ENCODE results near the gene FAM177A1.
A peak's percentile ranks its signal among the peaks of the same experiment; 100 is the strongest.

Gene FAM177A1, protein sequence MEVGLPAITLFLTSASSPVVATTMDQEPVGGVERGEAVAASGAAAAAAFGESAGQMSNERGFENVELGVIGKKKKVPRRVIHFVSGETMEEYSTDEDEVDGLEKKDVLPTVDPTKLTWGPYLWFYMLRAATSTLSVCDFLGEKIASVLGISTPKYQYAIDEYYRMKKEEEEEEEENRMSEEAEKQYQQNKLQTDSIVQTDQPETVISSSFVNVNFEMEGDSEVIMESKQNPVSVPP

DNA sequence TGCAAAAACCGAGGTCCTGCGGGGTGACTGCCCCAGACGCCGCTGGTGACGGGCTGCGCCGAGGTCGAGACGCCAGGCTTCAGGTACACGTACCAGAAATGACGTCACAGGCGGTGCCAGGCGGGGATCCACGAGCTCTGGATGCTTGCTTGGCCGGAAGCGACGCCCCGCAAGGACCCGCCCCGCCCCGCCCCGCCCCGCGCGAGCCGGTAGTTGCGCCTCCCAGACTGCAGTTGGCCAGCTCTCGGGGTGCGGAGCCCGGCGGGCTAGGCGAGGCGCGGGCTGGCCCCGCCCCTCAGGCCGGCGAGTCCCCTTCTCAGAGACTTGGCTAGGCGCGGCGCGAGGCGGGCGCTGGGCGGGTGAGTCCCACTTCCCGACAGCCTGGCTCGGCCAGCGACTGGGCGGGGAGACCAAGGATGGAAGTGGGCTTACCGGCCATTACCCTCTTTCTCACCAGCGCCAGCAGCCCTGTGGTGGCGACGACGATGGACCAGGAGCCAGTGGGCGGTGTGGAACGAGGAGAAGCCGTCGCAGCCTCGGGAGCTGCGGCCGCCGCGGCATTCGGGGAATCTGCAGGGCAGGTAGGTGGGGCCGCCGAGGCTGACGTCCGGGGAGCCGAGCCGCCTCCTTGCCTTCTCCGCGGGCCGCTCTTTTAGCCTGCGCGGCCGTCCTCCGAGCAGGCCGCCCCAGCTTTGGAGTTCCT, at the start of gene FAM177A1:
FAM177A1 (plus strand) TSS at position 225 of the 703 bp plus-strand sequence; CDS start at position 417, 192 bp downstream.
- H3K27me3 ChIP-seq = no peaks in the 10 kb centered on the region
- H3K27ac ChIP-seq = peak within 1 kb of the TSS; percentile 98
- H3K4me1 ChIP-seq (ENCODE audit: control insufficient read depth in 1 of 2, insufficient read depth in 1 of 2, low read depth in 1 of 2, low read length in 1 of 2) = peaks cover 55 to 62% of the 10 kb centered on the region in 2 experiments
- no peaks in the 10 kb centered on the region for H3K9me3 ChIP-seq
- TF ChIP-seq, protein P1, sequence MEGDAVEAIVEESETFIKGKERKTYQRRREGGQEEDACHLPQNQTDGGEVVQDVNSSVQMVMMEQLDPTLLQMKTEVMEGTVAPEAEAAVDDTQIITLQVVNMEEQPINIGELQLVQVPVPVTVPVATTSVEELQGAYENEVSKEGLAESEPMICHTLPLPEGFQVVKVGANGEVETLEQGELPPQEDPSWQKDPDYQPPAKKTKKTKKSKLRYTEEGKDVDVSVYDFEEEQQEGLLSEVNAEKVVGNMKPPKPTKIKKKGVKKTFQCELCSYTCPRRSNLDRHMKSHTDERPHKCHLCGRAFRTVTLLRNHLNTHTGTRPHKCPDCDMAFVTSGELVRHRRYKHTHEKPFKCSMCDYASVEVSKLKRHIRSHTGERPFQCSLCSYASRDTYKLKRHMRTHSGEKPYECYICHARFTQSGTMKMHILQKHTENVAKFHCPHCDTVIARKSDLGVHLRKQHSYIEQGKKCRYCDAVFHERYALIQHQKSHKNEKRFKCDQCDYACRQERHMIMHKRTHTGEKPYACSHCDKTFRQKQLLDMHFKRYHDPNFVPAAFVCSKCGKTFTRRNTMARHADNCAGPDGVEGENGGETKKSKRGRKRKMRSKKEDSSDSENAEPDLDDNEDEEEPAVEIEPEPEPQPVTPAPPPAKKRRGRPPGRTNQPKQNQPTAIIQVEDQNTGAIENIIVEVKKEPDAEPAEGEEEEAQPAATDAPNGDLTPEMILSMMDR (IDR thresholded peaks at IDR 0.05) = peak; percentile 85
- peak within 1 kb of the TSS; percentile 89 to 92 for H3K4me3 ChIP-seq (ENCODE audit: low read depth in 1 of 2, low read length in 1 of 2)
- H3K36me3 ChIP-seq = peaks cover 4% of the 10 kb centered on the region

DNA sequence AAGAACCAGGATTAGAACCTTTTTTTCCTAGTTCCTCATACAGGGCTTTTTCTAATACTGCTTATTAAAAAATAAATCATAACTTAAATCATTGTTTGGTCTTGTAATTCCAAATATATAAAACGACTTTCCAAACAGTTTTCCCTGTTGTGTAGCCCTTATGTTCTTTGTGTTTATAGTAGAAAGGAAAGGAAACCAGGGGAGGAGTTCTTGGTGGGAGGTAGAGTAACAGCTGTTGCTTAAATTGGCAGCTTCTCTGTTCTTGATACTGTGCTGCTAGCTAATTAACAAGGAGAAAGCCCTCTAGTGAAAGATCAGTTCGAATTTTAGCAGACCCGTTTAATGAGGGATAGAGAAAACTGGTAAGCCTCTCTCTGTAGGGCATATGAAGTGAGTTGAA, 48.3 kb upstream of the FAM177A1 start:
- no peaks in the 10 kb centered on the region for H3K9me3 ChIP-seq
- H3K4me3 ChIP-seq (ENCODE audit: low read depth in 1 of 2, low read length in 1 of 2) = no peak overlapping the region
- H3K4me1 ChIP-seq (ENCODE audit: control insufficient read depth in 1 of 2, insufficient read depth in 1 of 2, low read depth in 1 of 2, low read length in 1 of 2) = no peaks in the 10 kb centered on the region
- H3K27me3 ChIP-seq = no peaks in the 10 kb centered on the region
- TF ChIP-seq, protein P1 (IDR thresholded peaks at IDR 0.05) = no peak
- no peak overlapping the region for H3K27ac ChIP-seq
- H3K36me3 ChIP-seq = peaks cover 25% of the 10 kb centered on the region

DNA sequence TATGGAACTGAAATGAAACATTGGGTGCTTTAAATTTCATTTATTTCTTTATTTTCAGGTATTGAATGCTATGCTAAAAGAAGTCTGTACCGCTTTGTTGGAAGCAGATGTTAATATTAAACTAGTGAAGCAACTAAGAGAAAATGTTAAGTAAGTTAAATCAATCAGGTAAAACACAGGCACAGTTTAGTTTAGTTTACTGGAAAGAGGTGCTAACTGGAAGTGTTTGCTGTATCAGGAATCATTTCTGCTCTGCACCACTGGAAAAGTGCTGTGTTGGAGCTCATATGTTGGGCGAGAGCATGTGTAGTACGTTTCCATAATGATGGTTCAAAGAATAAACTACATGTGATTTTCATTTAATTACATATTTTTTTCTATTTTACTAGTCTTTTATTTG, 46.6 kb upstream of the FAM177A1 start:
- TF ChIP-seq, protein P1 (IDR thresholded peaks at IDR 0.05) = no peak
- no peak overlapping the region for H3K27ac ChIP-seq
- H3K36me3 ChIP-seq = peaks cover 42% of the 10 kb centered on the region
- H3K4me1 ChIP-seq (ENCODE audit: control insufficient read depth in 1 of 2, insufficient read depth in 1 of 2, low read depth in 1 of 2, low read length in 1 of 2) = no peaks in the 10 kb centered on the region
- H3K27me3 ChIP-seq = no peaks in the 10 kb centered on the region
- no peak overlapping the region for H3K4me3 ChIP-seq (ENCODE audit: low read depth in 1 of 2, low read length in 1 of 2)
- no peaks in the 10 kb centered on the region for H3K9me3 ChIP-seq

DNA sequence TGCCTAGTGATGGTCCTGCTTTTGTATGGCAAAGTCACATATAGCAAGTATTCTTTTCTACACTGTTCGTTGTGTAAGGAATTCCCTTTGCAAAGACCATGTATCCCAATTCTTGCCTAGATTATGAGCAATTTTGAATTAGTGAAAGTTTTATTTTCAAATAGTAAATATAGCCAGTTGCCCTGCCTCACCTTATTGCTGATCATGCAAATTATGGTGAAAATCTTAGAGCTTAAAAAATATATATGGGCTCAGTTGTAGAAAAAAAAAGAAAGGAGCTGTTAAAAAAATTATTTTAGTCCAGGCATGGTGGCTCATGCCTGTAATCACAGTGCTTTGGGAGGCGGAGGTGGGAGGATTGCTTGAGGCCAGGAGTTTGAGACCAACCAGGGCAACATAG, 44.5 kb upstream of the FAM177A1 start:
- peaks cover 60% of the 10 kb centered on the region for H3K36me3 ChIP-seq
- TF ChIP-seq, protein P1 (IDR thresholded peaks at IDR 0.05) = no peak
- no peak overlapping the region for H3K4me3 ChIP-seq (ENCODE audit: low read depth in 1 of 2, low read length in 1 of 2)

DNA sequence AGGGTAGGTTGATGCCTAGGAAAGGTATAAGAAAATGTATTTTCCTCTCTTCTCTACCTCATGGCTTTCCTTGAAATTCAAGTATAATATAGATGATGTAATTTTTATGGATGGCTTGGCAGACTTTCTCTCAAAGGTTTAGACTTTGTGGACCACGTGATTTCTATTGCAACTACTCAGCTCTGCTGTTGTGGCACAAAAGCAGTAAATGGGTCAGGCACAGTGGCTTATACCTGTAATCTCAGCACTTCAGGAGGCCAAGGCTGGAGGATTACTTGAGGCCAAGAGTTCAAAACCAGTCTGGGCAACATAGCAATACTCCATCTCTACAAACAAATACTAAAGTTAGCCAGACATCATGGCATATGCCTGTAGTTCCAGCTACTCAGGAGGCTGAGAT, 41.2 kb upstream of the FAM177A1 start:
- peaks cover 62% of the 10 kb centered on the region for H3K36me3 ChIP-seq
- TF ChIP-seq, protein P1 (IDR thresholded peaks at IDR 0.05) = no peak

More for the DNA sequence above, 44.5 kb upstream of the FAM177A1 start:
- Histone ChIP-seq H3K4me1 (ENCODE audit: control insufficient read depth in 1 of 2, insufficient read depth in 1 of 2, low read depth in 1 of 2, low read length in 1 of 2) (no peaks in the 10 kb centered on the region), H3K9me3 (no peaks in the 10 kb centered on the region), H3K27me3 (no peaks in the 10 kb centered on the region), H3K27ac (no peak overlapping the region)

More for the DNA sequence above, 41.2 kb upstream of the FAM177A1 start:
- Histone ChIP-seq H3K4me1 (ENCODE audit: control insufficient read depth in 1 of 2, insufficient read depth in 1 of 2, low read depth in 1 of 2, low read length in 1 of 2) (no peaks in the 10 kb centered on the region), H3K4me3 (ENCODE audit: low read depth in 1 of 2, low read length in 1 of 2) (no peak overlapping the region), H3K27ac (no peak overlapping the region), H3K9me3 (no peaks in the 10 kb centered on the region), H3K27me3 (no peaks in the 10 kb centered on the region)
